Measurements from ENCODE around the gene VWCE.

GRCh38 chr11:61307354-61307753, 12.2 kb upstream of the VWCE start:
- TF ChIP-seq POLR2AphosphoS5 (IDR thresholded peaks at IDR 0.05) (no peak), CTCF (IDR thresholded peaks at IDR 0.05) (no peak)
